Measurements from ENCODE around the gene GGT7.
"Not testable (repeated sequence)": the region's sequence is repeated elsewhere in the genome, so short reads cannot be mapped to it uniquely, and the experiment has no call there.

Gene GGT7

GRCh38 chr20:34817072-34817471 lies 55.6 kb downstream of the GGT7 start:
- H3K4me1 ChIP-seq (ENCODE audit: control extremely low read depth in 1 of 4, control insufficient read depth in 4 of 4, insufficient read depth in 4 of 4, low read length in 3 of 4) = no peaks in the 10 kb centered on the region
- H3K9me3 ChIP-seq (ENCODE audit: control extremely low read depth in 1 of 5, control insufficient read depth in 4 of 5, insufficient read depth in 2 of 5, low read depth in 1 of 5, low read length in 4 of 5) = no peaks in the 10 kb centered on the region
- CTCF ChIA-PET = interaction anchor here (1.2 kb wide), 1 partner anchor 29 kb away, joined by 3 read pairs; no protein-coding TSS in a partner anchor
- no peak overlapping the region for H3K27ac ChIP-seq (ENCODE audit: insufficient read depth in 1 of 2, low read depth in 1 of 2, low read length in 2 of 2, poor library complexity in 1 of 2, severe bottlenecking in 2 of 2)
- no peak for DNase-seq
- H3K27me3 ChIP-seq (replicated peaks in 2 of 5; ENCODE audit: control insufficient read depth in 4 of 5, insufficient read depth in 5 of 5, low read length in 4 of 5) = no peaks in the 10 kb centered on the region
- POLR2A ChIA-PET = interaction anchor here (0.5 kb wide), 1 partner anchor 465 kb away, joined by 3 read pairs; no protein-coding TSS in a partner anchor
- no peak overlapping the region for H3K4me3 ChIP-seq (ENCODE audit: control insufficient read depth in 1 of 7, extremely low read depth in 1 of 7, insufficient read depth in 4 of 7, low read depth in 2 of 7, low read length in 6 of 7)
- H3K36me3 ChIP-seq (ENCODE audit: control insufficient read depth in 4 of 4, insufficient read depth in 4 of 4, low read length in 3 of 4) = peaks cover 0 to 2% (median 0%) of the 10 kb centered on the region in 4 experiments
- WGBS (ENCODE audit: insufficient coverage) = no CpG with 5 or more reads among the region's 2 CpGs

GRCh38 chr20:34815636-34816035 lies 57.0 kb downstream of the GGT7 start:
- H3K27ac ChIP-seq (ENCODE audit: insufficient read depth in 1 of 2, low read depth in 1 of 2, low read length in 2 of 2, poor library complexity in 1 of 2, severe bottlenecking in 2 of 2) = no peak overlapping the region
- ChIA-PET CTCF (no interaction called here), POLR2A (no interaction called here)
- H3K4me3 ChIP-seq (ENCODE audit: control insufficient read depth in 1 of 7, extremely low read depth in 1 of 7, insufficient read depth in 4 of 7, low read depth in 2 of 7, low read length in 6 of 7) = no peak overlapping the region
- no peaks in the 10 kb centered on the region for H3K27me3 ChIP-seq (replicated peaks in 2 of 5; ENCODE audit: control insufficient read depth in 4 of 5, insufficient read depth in 5 of 5, low read length in 4 of 5)
- H3K36me3 ChIP-seq (ENCODE audit: control insufficient read depth in 4 of 4, insufficient read depth in 4 of 4, low read length in 3 of 4) = peaks cover 0 to 2% (median 0%) of the 10 kb centered on the region in 4 experiments
- no peaks in the 10 kb centered on the region for H3K4me1 ChIP-seq (ENCODE audit: control extremely low read depth in 1 of 4, control insufficient read depth in 4 of 4, insufficient read depth in 4 of 4, low read length in 3 of 4)
- no peaks in the 10 kb centered on the region for H3K9me3 ChIP-seq (ENCODE audit: control extremely low read depth in 1 of 5, control insufficient read depth in 4 of 5, insufficient read depth in 2 of 5, low read depth in 1 of 5, low read length in 4 of 5)
- WGBS (ENCODE audit: insufficient coverage) = 100% methylated on average over 1 of the region's 1 CpG
- no peak for DNase-seq

GRCh38 chr20:34808583-34808982 lies 64.1 kb downstream of the GGT7 start:
- Histone ChIP-seq H3K4me1 (ENCODE audit: control extremely low read depth in 1 of 4, control insufficient read depth in 4 of 4, insufficient read depth in 4 of 4, low read length in 3 of 4) (peaks cover 0 to 6% (median 0%) of the 10 kb centered on the region in 4 experiments), H3K36me3 (ENCODE audit: control insufficient read depth in 4 of 4, insufficient read depth in 4 of 4, low read length in 3 of 4) (peaks cover 0 to 4% (median 1%) of the 10 kb centered on the region in 4 experiments), H3K27ac (ENCODE audit: insufficient read depth in 1 of 2, low read depth in 1 of 2, low read length in 2 of 2, poor library complexity in 1 of 2, severe bottlenecking in 2 of 2) (no peak overlapping the region), H3K4me3 (ENCODE audit: control insufficient read depth in 1 of 7, extremely low read depth in 1 of 7, insufficient read depth in 4 of 7, low read depth in 2 of 7, low read length in 6 of 7) (no peak overlapping the region), H3K27me3 (replicated peaks in 2 of 5; ENCODE audit: control insufficient read depth in 4 of 5, insufficient read depth in 5 of 5, low read length in 4 of 5) (no peaks in the 10 kb centered on the region), H3K9me3 (ENCODE audit: control extremely low read depth in 1 of 5, control insufficient read depth in 4 of 5, insufficient read depth in 2 of 5, low read depth in 1 of 5, low read length in 4 of 5) (no peaks in the 10 kb centered on the region)
- POLR2A ChIA-PET = no interaction called here
- WGBS (ENCODE audit: insufficient coverage) = 97% methylated on average over 5 of the region's 5 CpGs
- no peak for DNase-seq
- CTCF ChIA-PET = no interaction called here

GRCh38 chr20:34807944-34808465 lies 64.7 kb downstream of the GGT7 start:
- H3K27ac ChIP-seq (ENCODE audit: insufficient read depth in 1 of 2, low read depth in 1 of 2, low read length in 2 of 2, poor library complexity in 1 of 2, severe bottlenecking in 2 of 2); H3K27me3 ChIP-seq (replicated peaks in 2 of 5; ENCODE audit: control insufficient read depth in 4 of 5, insufficient read depth in 5 of 5, low read length in 4 of 5); H3K4me3 ChIP-seq (ENCODE audit: control insufficient read depth in 1 of 7, extremely low read depth in 1 of 7, insufficient read depth in 4 of 7, low read depth in 2 of 7, low read length in 6 of 7); H3K36me3 ChIP-seq (ENCODE audit: control insufficient read depth in 4 of 4, insufficient read depth in 4 of 4, low read length in 3 of 4); H3K4me1 ChIP-seq (ENCODE audit: control extremely low read depth in 1 of 4, control insufficient read depth in 4 of 4, insufficient read depth in 4 of 4, low read length in 3 of 4); CTCF ChIA-PET; POLR2A ChIA-PET; DNase-seq; H3K9me3 ChIP-seq (ENCODE audit: control extremely low read depth in 1 of 5, control insufficient read depth in 4 of 5, insufficient read depth in 2 of 5, low read depth in 1 of 5, low read length in 4 of 5): not testable (repeated sequence)
- 96% methylated on average over 7 of the region's 8 CpGs for WGBS (ENCODE audit: insufficient coverage)

- POLR2A ChIA-PET = interaction anchor here (0.5 kb wide), 1 partner anchor 259 kb away, joined by 3 read pairs; no protein-coding TSS in a partner anchor
- Histone ChIP-seq H3K4me1 (ENCODE audit: control extremely low read depth in 1 of 4, control insufficient read depth in 4 of 4, insufficient read depth in 4 of 4, low read length in 3 of 4) (peaks cover 0 to 6% (median 0%) of the 10 kb centered on the region in 4 experiments), H3K36me3 (ENCODE audit: control insufficient read depth in 4 of 4, insufficient read depth in 4 of 4, low read length in 3 of 4) (peaks cover 0 to 4% (median 1%) of the 10 kb centered on the region in 4 experiments), H3K4me3 (ENCODE audit: control insufficient read depth in 1 of 7, extremely low read depth in 1 of 7, insufficient read depth in 4 of 7, low read depth in 2 of 7, low read length in 6 of 7) (no peak overlapping the region), H3K27ac (ENCODE audit: insufficient read depth in 1 of 2, low read depth in 1 of 2, low read length in 2 of 2, poor library complexity in 1 of 2, severe bottlenecking in 2 of 2) (no peak overlapping the region), H3K27me3 (replicated peaks in 2 of 5; ENCODE audit: control insufficient read depth in 4 of 5, insufficient read depth in 5 of 5, low read length in 4 of 5) (no peaks in the 10 kb centered on the region), H3K9me3 (ENCODE audit: control extremely low read depth in 1 of 5, control insufficient read depth in 4 of 5, insufficient read depth in 2 of 5, low read depth in 1 of 5, low read length in 4 of 5) (no peaks in the 10 kb centered on the region)
- CTCF ChIA-PET = no interaction called here
- peak in 2 of 3 donors; percentile 4 to 14 for DNase-seq
Measured at GRCh38 chr20:34806255-34806654, 66.4 kb downstream of the GGT7 start.

- Histone ChIP-seq H3K27me3 (replicated peaks in 2 of 5; ENCODE audit: control insufficient read depth in 4 of 5, insufficient read depth in 5 of 5, low read length in 4 of 5) (no peaks in the 10 kb centered on the region), H3K27ac (ENCODE audit: insufficient read depth in 1 of 2, low read depth in 1 of 2, low read length in 2 of 2, poor library complexity in 1 of 2, severe bottlenecking in 2 of 2) (no peak overlapping the region), H3K36me3 (ENCODE audit: control insufficient read depth in 4 of 4, insufficient read depth in 4 of 4, low read length in 3 of 4) (peaks cover 0 to 3% (median 2%) of the 10 kb centered on the region in 4 experiments), H3K4me1 (ENCODE audit: control extremely low read depth in 1 of 4, control insufficient read depth in 4 of 4, insufficient read depth in 4 of 4, low read length in 3 of 4) (no peaks in the 10 kb centered on the region), H3K4me3 (ENCODE audit: control insufficient read depth in 1 of 7, extremely low read depth in 1 of 7, insufficient read depth in 4 of 7, low read depth in 2 of 7, low read length in 6 of 7) (no peak overlapping the region), H3K9me3 (ENCODE audit: control extremely low read depth in 1 of 5, control insufficient read depth in 4 of 5, insufficient read depth in 2 of 5, low read depth in 1 of 5, low read length in 4 of 5) (peaks cover 0 to 9% (median 2%) of the 10 kb centered on the region in 5 experiments)
- DNase-seq = no peak
- ChIA-PET CTCF (no interaction called here), POLR2A (interaction anchor here (0.6 kb wide), 1 partner anchor 613 kb away, joined by 4 read pairs; the partner anchor contains the start of gene UQCC1)
Measured at GRCh38 chr20:34798871-34799270, 73.8 kb downstream of the GGT7 start.

GRCh38 chr20:34798328-34798727 lies 74.3 kb downstream of the GGT7 start:
- POLR2A ChIA-PET = interaction anchor here (0.6 kb wide), 1 partner anchor 614 kb away, joined by 4 read pairs; the partner anchor contains the start of gene UQCC1
- no peak for DNase-seq
- H3K4me3 ChIP-seq (ENCODE audit: control insufficient read depth in 1 of 7, extremely low read depth in 1 of 7, insufficient read depth in 4 of 7, low read depth in 2 of 7, low read length in 6 of 7) = no peak overlapping the region
- H3K4me1 ChIP-seq (ENCODE audit: control extremely low read depth in 1 of 4, control insufficient read depth in 4 of 4, insufficient read depth in 4 of 4, low read length in 3 of 4) = no peaks in the 10 kb centered on the region
- WGBS (ENCODE audit: insufficient coverage) = 92% methylated on average over 3 of the region's 3 CpGs
- CTCF ChIA-PET = no interaction called here
- H3K27me3 ChIP-seq (replicated peaks in 2 of 5; ENCODE audit: control insufficient read depth in 4 of 5, insufficient read depth in 5 of 5, low read length in 4 of 5) = no peaks in the 10 kb centered on the region
- peaks cover 0 to 9% (median 2%) of the 10 kb centered on the region in 5 experiments for H3K9me3 ChIP-seq (ENCODE audit: control extremely low read depth in 1 of 5, control insufficient read depth in 4 of 5, insufficient read depth in 2 of 5, low read depth in 1 of 5, low read length in 4 of 5)
- H3K27ac ChIP-seq (ENCODE audit: insufficient read depth in 1 of 2, low read depth in 1 of 2, low read length in 2 of 2, poor library complexity in 1 of 2, severe bottlenecking in 2 of 2) = no peak overlapping the region
- peaks cover 0 to 3% (median 2%) of the 10 kb centered on the region in 4 experiments for H3K36me3 ChIP-seq (ENCODE audit: control insufficient read depth in 4 of 4, insufficient read depth in 4 of 4, low read length in 3 of 4)
